Measurements from ENCODE around the gene DLX3. TPM values are rescaled to one million over a fixed set of nuclear protein-coding genes. Genes with fewer than 3 reads are reported as not detected.

Gene DLX3
- total RNA-seq, 1 donor from 2014 or later = 0.69 TPM

GRCh38 chr17:49997301-49997650 is 2.3 kb upstream of the DLX3 start:
- peaks cover 24% of the 10 kb centered on the region for H3K4me1 ChIP-seq
- intact Hi-C loops (cut with DNase I) = loop anchor here (5.0 kb wide), 2 partner anchors 115 to 430 kb away; no protein-coding TSS in a partner anchor
- no peak for ATAC-seq

DNA sequence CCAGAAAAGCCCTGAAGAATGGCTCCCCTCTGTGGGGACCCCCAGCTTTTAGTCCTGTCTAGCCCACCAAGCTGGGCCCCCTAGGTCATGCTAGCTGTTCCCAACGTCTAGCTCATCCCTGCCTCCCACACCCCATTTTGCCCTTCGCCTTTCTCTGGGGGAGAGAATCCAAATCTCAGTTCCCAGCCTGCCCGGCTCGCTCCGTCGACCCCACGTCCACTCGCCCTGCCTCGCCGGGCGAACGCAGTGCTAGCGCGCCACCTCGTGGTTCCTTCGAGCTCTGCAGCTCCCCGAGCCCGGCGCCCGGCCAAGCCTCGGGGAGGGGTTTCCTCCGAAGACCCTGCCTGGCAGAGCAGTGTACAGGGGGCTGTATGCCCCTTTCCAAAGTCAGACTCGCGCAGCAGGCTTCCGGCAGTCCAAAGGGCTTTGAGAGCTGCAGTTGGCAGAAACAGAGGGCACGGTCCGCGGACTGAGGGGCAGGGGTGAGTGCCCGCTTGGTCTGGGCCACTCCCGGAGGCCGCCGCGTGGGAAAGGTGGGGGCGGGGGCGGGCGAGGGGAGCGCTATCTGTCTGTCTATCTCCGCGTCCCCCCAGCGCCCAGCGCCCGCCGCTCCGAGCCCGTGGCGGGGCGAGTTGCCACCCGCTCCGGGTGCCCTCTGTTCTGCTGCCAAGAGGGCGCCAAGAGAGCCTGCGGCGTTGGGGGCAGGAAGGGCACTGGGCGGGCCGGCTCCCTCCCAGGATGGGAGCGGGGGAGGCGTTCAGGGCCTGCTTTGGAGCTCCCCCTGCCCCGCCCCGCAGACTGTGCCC is 1.7 kb upstream of the DLX3 start:
- peak; percentile 98 for TF ChIP-seq CTCF (IDR thresholded peaks at IDR 0.05)
- no peaks in the 10 kb centered on the region for H3K9me3 ChIP-seq
- H3K4me3 ChIP-seq = peak overlapping the region; percentile 36
- H3K27me3 ChIP-seq = peaks cover 72% of the 10 kb centered on the region
- intact Hi-C loops (cut with DNase I) = loop anchor here (5.0 kb wide), 2 partner anchors 114 to 429 kb away; no protein-coding TSS in a partner anchor
- peak; percentile 81 for DNase-seq
- H3K27ac ChIP-seq = no peak overlapping the region
- no peaks in the 10 kb centered on the region for H3K36me3 ChIP-seq
- ATAC-seq = peak; percentile 70
- peaks cover 24% of the 10 kb centered on the region for H3K4me1 ChIP-seq

More at GRCh38 chr17:49997301-49997650, 2.3 kb upstream of the DLX3 start:
- H3K9me3 ChIP-seq = no peaks in the 10 kb centered on the region
- no peak overlapping the region for H3K27ac ChIP-seq
- H3K36me3 ChIP-seq = no peaks in the 10 kb centered on the region
- H3K4me3 ChIP-seq = no peak overlapping the region
- H3K27me3 ChIP-seq = peaks cover 67% of the 10 kb centered on the region
- no peak for TF ChIP-seq CTCF (IDR thresholded peaks at IDR 0.05)
- no peak for DNase-seq

- peaks cover 24% of the 10 kb centered on the region for H3K4me1 ChIP-seq
- H3K27ac ChIP-seq = no peak overlapping the region
- intact Hi-C loops (cut with DNase I) = loop anchor here (5.0 kb wide), 2 partner anchors 114 to 429 kb away; no protein-coding TSS in a partner anchor
- H3K4me3 ChIP-seq = no peak overlapping the region
- H3K36me3 ChIP-seq = no peaks in the 10 kb centered on the region
- ATAC-seq = no peak
- peaks cover 71% of the 10 kb centered on the region for H3K27me3 ChIP-seq
- TF ChIP-seq CTCF (IDR thresholded peaks at IDR 0.05) = no peak
- no peaks in the 10 kb centered on the region for H3K9me3 ChIP-seq
- DNase-seq = peak; percentile 46
Observed at GRCh38 chr17:49996121-49996494, 1.1 kb upstream of the DLX3 start.

DNA sequence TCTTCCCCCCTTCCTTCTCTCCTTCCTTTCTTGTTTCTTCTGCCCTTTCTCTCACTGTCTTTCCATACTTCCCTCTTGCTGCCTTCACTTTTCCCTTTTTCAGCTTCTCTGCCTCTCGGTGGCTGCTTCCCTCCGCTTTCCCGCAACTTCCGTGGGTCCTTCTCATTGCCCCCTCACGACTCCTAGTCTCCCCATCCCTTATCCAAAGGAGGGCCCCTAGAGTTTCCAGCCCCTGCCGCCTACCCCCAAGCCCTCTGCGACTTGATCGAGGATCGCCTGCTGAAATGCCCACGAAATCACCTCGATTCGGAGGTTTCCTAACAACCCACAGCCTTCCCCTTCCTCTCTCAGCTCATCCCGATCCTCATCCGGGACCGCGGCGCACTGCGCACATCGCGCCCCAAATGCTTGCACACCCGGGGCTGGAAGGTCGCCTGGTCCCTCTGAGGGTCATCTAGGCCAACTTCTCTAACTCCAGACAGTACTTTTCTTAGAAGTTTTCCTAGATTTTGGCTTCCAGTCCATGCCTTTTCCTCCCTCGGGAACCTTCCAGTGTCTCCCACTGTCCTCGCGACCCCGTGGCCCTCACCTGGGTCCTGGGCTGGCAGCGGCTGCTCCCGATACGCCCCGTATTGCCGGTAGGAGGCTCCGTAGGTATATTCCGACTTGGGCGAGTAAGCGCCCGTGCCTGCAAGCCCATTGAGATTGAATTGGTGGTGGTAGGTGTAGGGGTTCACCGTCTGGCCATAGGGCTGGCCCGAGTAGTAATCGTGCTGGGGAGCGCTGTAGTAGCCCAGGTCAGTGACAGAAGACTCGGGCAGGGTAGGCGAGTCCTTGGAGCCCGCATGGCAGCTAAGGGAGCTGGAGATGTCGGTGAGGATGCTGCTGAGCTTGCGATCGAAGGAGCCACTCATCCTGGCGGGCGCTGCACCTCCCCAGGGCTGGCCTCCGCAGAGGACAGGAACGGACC is 654 bp downstream of the DLX3 start:
- Histone ChIP-seq H3K36me3 (no peaks in the 10 kb centered on the region), H3K9me3 (no peaks in the 10 kb centered on the region), H3K27ac (no peak overlapping the region), H3K4me1 (peaks cover 24% of the 10 kb centered on the region), H3K4me3 (peak overlapping the region; percentile 46), H3K27me3 (peaks cover 67% of the 10 kb centered on the region)
- TF ChIP-seq CTCF (IDR thresholded peaks at IDR 0.05) = no peak
- intact Hi-C loops (cut with DNase I) = loop anchor here (5.0 kb wide), 2 partner anchors 112 to 427 kb away; no protein-coding TSS in a partner anchor
- peak; percentile 68 for DNase-seq
- ATAC-seq = no peak

- H3K9me3 ChIP-seq = no peaks in the 10 kb centered on the region
- H3K27ac ChIP-seq = no peak overlapping the region
- no peak for TF ChIP-seq CTCF (IDR thresholded peaks at IDR 0.05)
- DNase-seq = peak; percentile 70
- intact Hi-C loops (cut with DNase I) = no loop called here
- peaks cover 24% of the 10 kb centered on the region for H3K4me1 ChIP-seq
- H3K4me3 ChIP-seq = peak overlapping the region; percentile 46
- peak; percentile 27 for ATAC-seq
- peaks cover 63% of the 10 kb centered on the region for H3K27me3 ChIP-seq
- no peaks in the 10 kb centered on the region for H3K36me3 ChIP-seq
Observed at GRCh38 chr17:49993423-49994060, 1.5 kb downstream of the DLX3 start.

Measured in upper lobe of right lung (tissue), 1 donor.